PC-3 (cell line): Measurements from ENCODE around the gene BCAS3. TPM values are rescaled to one million over a fixed set of nuclear protein-coding genes. Genes with fewer than 3 reads are reported as not detected.
"Not testable (repeated sequence)": the region's sequence is repeated elsewhere in the genome, so short reads cannot be mapped to it uniquely, and the experiment has no call there.

Experiments used
- ATAC-seq: fragments of 200-7000 bp; cut with Tn5 transposase; 2 replicates; pipeline ENCODE4 v1.9.1; 2020; ENCODE audit warnings: mild to moderate bottlenecking, moderate library complexity
- BruUV-seq: library from RNA; stranded (reverse); fragments of 400-500 nt; replicated peaks from 2 replicates; lab custom pipeline; 2021; lab: Mats Ljungman, UMichigan
- CTCF ChIA-PET: fragments of 300-600 bp; sonication (Branson Sonifier 250); formaldehyde crosslinking; loops from one replicate; lab custom pipeline; 2022; ENCODE audit warnings: antibody characterized with exemption; lab: Charles Lee
- POLR2A ChIA-PET: fragments of 300-600 bp; sonication (Branson Sonifier 250); formaldehyde crosslinking; loops from one replicate; lab custom pipeline; 2022; ENCODE audit warnings: antibody characterized with exemption; ENCODE audit not compliant: unreplicated experiment; lab: Charles Lee
- DNase-seq: peaks from one replicate; pipeline ENCODE4 v3.0.0-alpha.2; 2015
- H2AFZ ChIP-seq: fragments of 300-600 bp; sonication (generic); 2 replicates; pipeline ENCODE4 v1.6.0; 2016; ENCODE audit warnings: antibody characterized with exemption, low read length
- H3F3A ChIP-seq: fragments of 300-600 bp; sonication (generic); one replicate; pipeline ENCODE4 v1.6.0; 2017; ENCODE audit warnings: antibody characterized with exemption, low read length, control low read depth, mild to moderate bottlenecking; ENCODE audit not compliant: unreplicated experiment
- H3K27ac ChIP-seq: fragments of 300-600 bp; sonication (generic); 2 replicates; pipeline ENCODE4 v1.5.1; 2016; ENCODE audit warnings: mild to moderate bottlenecking, low read length
- H3K27me3 ChIP-seq: fragments of 300-600 bp; sonication (generic); 2 replicates; pipeline ENCODE4 v1.6.1; 2016; ENCODE audit warnings: low read length, mixed read lengths
- H3K36me3 ChIP-seq: fragments of 300-600 bp; sonication (generic); 2 replicates; pipeline ENCODE4 v1.6.1; 2016; ENCODE audit warnings: low read depth, mixed run types, low read length, mixed read lengths
- H3K4me1 ChIP-seq: fragments of 300-600 bp; sonication (generic); 2 replicates; pipeline ENCODE4 v1.5.1; 2016; ENCODE audit warnings: low read length; ENCODE audit not compliant: insufficient read depth
- H3K4me2 ChIP-seq: fragments of 300-600 bp; sonication (generic); 2 replicates; pipeline ENCODE4 v1.6.0; 2016; ENCODE audit warnings: low read length
- H3K4me3 ChIP-seq: fragments of 300-600 bp; sonication (generic); 2 replicates; pipeline ENCODE4 v1.5.1; 2016; ENCODE audit warnings: mild to moderate bottlenecking, low read length, mixed read lengths
- H3K79me2 ChIP-seq: fragments of 300-600 bp; sonication (generic); 2 replicates; pipeline ENCODE4 v1.6.1; 2017; ENCODE audit warnings: low read length, mixed read lengths
- H3K9ac ChIP-seq: fragments of 300-600 bp; sonication (generic); 2 replicates; pipeline ENCODE4 v1.6.0; 2016; ENCODE audit warnings: mild to moderate bottlenecking, low read length
- H3K9me2 ChIP-seq: fragments of 300-600 bp; sonication (generic); replicated peaks from 2 replicates; pipeline ENCODE4 v1.6.1; 2016; ENCODE audit warnings: mixed run types, low read length, mixed read lengths
- H3K9me3 ChIP-seq: fragments of 300-600 bp; sonication (generic); 2 replicates; pipeline ENCODE4 v1.6.1; 2016; ENCODE audit warnings: low read length, mixed read lengths
- H4K20me1 ChIP-seq: fragments of 300-600 bp; sonication (generic); 2 replicates; pipeline ENCODE4 v1.6.1; 2016; ENCODE audit warnings: low read length, mixed read lengths
- CTCF ChIP-seq: fragments of 300-600 bp; sonication (generic); conservative IDR thresholded peaks from 2 replicates; pipeline ENCODE4 v1.5.1; 2017; ENCODE audit warnings: antibody characterized with exemption, low read depth, mild to moderate bottlenecking, low read length
- EZH2 ChIP-seq: fragments of 300-600 bp; sonication (generic); IDR thresholded peaks from one replicate; pipeline ENCODE4 v1.6.1; 2017; ENCODE audit warnings: antibody characterized with exemption, mild to moderate bottlenecking, low read length; ENCODE audit not compliant: unreplicated experiment
- EZH2phosphoT487 ChIP-seq: fragments of 300-600 bp; sonication (generic); IDR thresholded peaks from 2 replicates; pipeline ENCODE4 v1.6.1; 2018; ENCODE audit warnings: mild to moderate bottlenecking, antibody characterized with exemption, low read length, borderline replicate concordance
- intact Hi-C: fragments of 100-400 bp; cut with micrococcal nuclease; formaldehyde crosslinking; loops from 2 replicates; pipeline ENCODE4 v1.9.0; 2023
- total RNA-seq: library from RNA; depleted of rRNA; stranded (reverse); fragments of >200 nt; gene quantifications from 2 replicates; pipeline ENCODE4 v1.2.3, GENCODE V29; 2014

The BCAS3 gene
- total RNA-seq, 1 experiment from 2014 or later = 25.9 TPM

GRCh38 chr17:61429274-61429673 is 751.6 kb downstream of the BCAS3 start:
- Histone ChIP-seq H4K20me1 (no peaks in the 10 kb centered on the region), H3K9ac (no peak overlapping the region), H3K4me3 (no peak overlapping the region), H3K4me2 (no peak overlapping the region), H3K9me3 (no peaks in the 10 kb centered on the region), H3F3A (peaks cover 5% of the 10 kb centered on the region), H3K36me3 (no peaks in the 10 kb centered on the region), H3K9me2 (no peaks in the 10 kb centered on the region), H2AFZ (no peak overlapping the region), H3K4me1 (peaks cover 22% of the 10 kb centered on the region), H3K27me3 (no peaks in the 10 kb centered on the region), H3K27ac (no peak overlapping the region), H3K79me2 (no peaks in the 10 kb centered on the region)
- CTCF ChIA-PET = no interaction called here
- ATAC-seq (no peak), DNase-seq (no peak)
- POLR2A ChIA-PET = no interaction called here
- intact Hi-C loops = no loop called here
- no TSS peak for BruUV-seq
- no peak for TF ChIP-seq CTCF
- no peak for TF ChIP-seq EZH2phosphoT487
- TF ChIP-seq EZH2 = no peak

GRCh38 chr17:61429831-61430230 is 752.2 kb downstream of the BCAS3 start:
- POLR2A ChIA-PET, BruUV-seq, H3K9ac ChIP-seq, ATAC-seq, H2AFZ ChIP-seq, H4K20me1 ChIP-seq, H3K4me2 ChIP-seq, H3K36me3 ChIP-seq, H3K4me3 ChIP-seq, H3K27ac ChIP-seq, H3K27me3 ChIP-seq, H3K79me2 ChIP-seq, H3K9me2 ChIP-seq, intact Hi-C loops, H3K9me3 ChIP-seq, H3F3A ChIP-seq, DNase-seq, CTCF ChIA-PET: not testable (repeated sequence)
- H3K4me1 ChIP-seq = peaks cover 22% of the 10 kb centered on the region

GRCh38 chr17:61431594-61432311 is 754.1 kb downstream of the BCAS3 start:
- Histone ChIP-seq H3K36me3 (no peaks in the 10 kb centered on the region), H3K9me2 (no peaks in the 10 kb centered on the region), H3F3A (peaks cover under 1% of the 10 kb centered on the region), H3K9ac (no peak overlapping the region), H3K4me3 (no peak overlapping the region), H2AFZ (no peak overlapping the region), H3K4me2 (no peak overlapping the region), H3K27me3 (no peaks in the 10 kb centered on the region), H3K4me1 (peaks cover 10% of the 10 kb centered on the region), H3K79me2 (no peaks in the 10 kb centered on the region), H4K20me1 (no peaks in the 10 kb centered on the region), H3K9me3 (no peaks in the 10 kb centered on the region), H3K27ac (no peak overlapping the region)
- CTCF ChIA-PET = no interaction called here
- DNase-seq (no peak), ATAC-seq (no peak)
- no peak for TF ChIP-seq EZH2
- intact Hi-C loops = no loop called here
- no TSS peak for BruUV-seq
- POLR2A ChIA-PET = no interaction called here
